HEK293 (cell line): ENCODE results near the gene ERG.

Experiments
- KLF9 ChIP-seq: fragments of 450-650 bp; formaldehyde crosslinking; IDR thresholded peaks from 2 replicates; pipeline ENCODE4 v1.5.1; 2016; ENCODE audit warnings: missing biosample characterization, missing genetic modification characterization, low read depth
- PRDM1 ChIP-seq: fragments of 450-650 bp; formaldehyde crosslinking; IDR thresholded peaks from 2 replicates; pipeline ENCODE4; 2016; ENCODE audit warnings: missing biosample characterization, missing genetic modification characterization
- RBAK ChIP-seq: fragments of 450-650 bp; formaldehyde crosslinking; IDR thresholded peaks from 2 replicates; pipeline ENCODE4 v1.5.1; 2016; ENCODE audit warnings: missing biosample characterization, missing genetic modification characterization
- ZNF777 ChIP-seq: fragments of 450-650 bp; formaldehyde crosslinking; IDR thresholded peaks from 2 replicates; pipeline ENCODE4 v1.5.1; 2017; ENCODE audit warnings: missing biosample characterization, missing genetic modification characterization, borderline replicate concordance
- TF ChIP-seq, protein P1 (sequence below): fragments of 450-650 bp; formaldehyde crosslinking; IDR thresholded peaks from 2 replicates; pipeline ENCODE4 v1.5.1; 2016; ENCODE audit warnings: missing biosample characterization, missing genetic modification characterization

DNA sequence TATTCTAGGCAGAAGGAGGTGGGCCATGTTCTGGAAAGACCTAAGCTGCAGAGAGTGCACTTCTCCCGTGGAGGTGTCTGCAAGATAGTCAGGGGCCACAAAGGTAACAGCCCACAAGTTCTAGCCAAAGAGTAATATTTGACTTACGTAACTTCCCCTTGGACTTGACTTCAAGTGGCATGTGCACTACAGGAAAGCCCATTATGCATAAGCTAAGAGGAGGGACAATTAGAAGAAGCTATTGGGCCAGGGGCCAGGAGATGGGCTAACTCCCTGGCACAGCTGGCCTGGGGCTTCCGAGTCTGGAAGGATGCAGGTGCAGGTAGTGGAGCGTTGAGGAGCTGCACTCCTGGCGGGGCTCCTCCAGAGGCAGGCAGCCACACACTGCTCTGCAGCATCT lies 58.3 kb downstream of the ERG start:
- TF ChIP-seq, protein P1, sequence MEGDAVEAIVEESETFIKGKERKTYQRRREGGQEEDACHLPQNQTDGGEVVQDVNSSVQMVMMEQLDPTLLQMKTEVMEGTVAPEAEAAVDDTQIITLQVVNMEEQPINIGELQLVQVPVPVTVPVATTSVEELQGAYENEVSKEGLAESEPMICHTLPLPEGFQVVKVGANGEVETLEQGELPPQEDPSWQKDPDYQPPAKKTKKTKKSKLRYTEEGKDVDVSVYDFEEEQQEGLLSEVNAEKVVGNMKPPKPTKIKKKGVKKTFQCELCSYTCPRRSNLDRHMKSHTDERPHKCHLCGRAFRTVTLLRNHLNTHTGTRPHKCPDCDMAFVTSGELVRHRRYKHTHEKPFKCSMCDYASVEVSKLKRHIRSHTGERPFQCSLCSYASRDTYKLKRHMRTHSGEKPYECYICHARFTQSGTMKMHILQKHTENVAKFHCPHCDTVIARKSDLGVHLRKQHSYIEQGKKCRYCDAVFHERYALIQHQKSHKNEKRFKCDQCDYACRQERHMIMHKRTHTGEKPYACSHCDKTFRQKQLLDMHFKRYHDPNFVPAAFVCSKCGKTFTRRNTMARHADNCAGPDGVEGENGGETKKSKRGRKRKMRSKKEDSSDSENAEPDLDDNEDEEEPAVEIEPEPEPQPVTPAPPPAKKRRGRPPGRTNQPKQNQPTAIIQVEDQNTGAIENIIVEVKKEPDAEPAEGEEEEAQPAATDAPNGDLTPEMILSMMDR (tag by site-specific recombination), result no peak
- TF ChIP-seq KLF9 (tag by site-specific recombination) (no peak), PRDM1 (tag by site-specific recombination) (no peak), RBAK (tag by site-specific recombination) (no peak), ZNF777 (tag by site-specific recombination) (no peak)
